Fibroblast of mammary gland (primary cell): Measurements from ENCODE around the gene ARHGEF10L.

Experiments used
- DNase-seq: peaks from one replicate; pipeline ENCODE4 v3.0.0-alpha.2; 2010; ENCODE audit warnings: low read depth
- H3K4me3 ChIP-seq: 2 replicates; pipeline ENCODE4 v1.5.1; 2011; ENCODE audit warnings: low read depth, mild to moderate bottlenecking, low read length, moderate library complexity; ENCODE audit not compliant: control insufficient read depth
- TF ChIP-seq, protein P1 (sequence below): conservative IDR thresholded peaks from 2 replicates; pipeline ENCODE4 v1.5.1; 2011; ENCODE audit warnings: low read depth, low read length, inconsistent platforms; ENCODE audit not compliant: control insufficient read depth, insufficient read depth

The ARHGEF10L gene

GRCh38 chr1:17540255-17541001 lies 930 bp downstream of the ARHGEF10L start:
- no peak for DNase-seq
- TF ChIP-seq, protein P1, sequence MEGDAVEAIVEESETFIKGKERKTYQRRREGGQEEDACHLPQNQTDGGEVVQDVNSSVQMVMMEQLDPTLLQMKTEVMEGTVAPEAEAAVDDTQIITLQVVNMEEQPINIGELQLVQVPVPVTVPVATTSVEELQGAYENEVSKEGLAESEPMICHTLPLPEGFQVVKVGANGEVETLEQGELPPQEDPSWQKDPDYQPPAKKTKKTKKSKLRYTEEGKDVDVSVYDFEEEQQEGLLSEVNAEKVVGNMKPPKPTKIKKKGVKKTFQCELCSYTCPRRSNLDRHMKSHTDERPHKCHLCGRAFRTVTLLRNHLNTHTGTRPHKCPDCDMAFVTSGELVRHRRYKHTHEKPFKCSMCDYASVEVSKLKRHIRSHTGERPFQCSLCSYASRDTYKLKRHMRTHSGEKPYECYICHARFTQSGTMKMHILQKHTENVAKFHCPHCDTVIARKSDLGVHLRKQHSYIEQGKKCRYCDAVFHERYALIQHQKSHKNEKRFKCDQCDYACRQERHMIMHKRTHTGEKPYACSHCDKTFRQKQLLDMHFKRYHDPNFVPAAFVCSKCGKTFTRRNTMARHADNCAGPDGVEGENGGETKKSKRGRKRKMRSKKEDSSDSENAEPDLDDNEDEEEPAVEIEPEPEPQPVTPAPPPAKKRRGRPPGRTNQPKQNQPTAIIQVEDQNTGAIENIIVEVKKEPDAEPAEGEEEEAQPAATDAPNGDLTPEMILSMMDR: no peak
- H3K4me3 ChIP-seq: peak overlapping the region; percentile 71

GRCh38 chr1:17542645-17543044 lies 3.1 kb downstream of the ARHGEF10L start:
- H3K4me3 ChIP-seq: no peak overlapping the region
- TF ChIP-seq, protein P1: no peak
- DNase-seq: no peak

- DNase-seq: peak; percentile 76
- TF ChIP-seq, protein P1: no peak
Measured at GRCh38 chr1:17544776-17545350, 5.4 kb downstream of the ARHGEF10L start.

GRCh38 chr1:17545356-17545755 lies 5.9 kb downstream of the ARHGEF10L start:
- H3K4me3 ChIP-seq: no peak overlapping the region
- TF ChIP-seq, protein P1: no peak
- DNase-seq: peak; percentile 83

More at GRCh38 chr1:17544776-17545350, 5.4 kb downstream of the ARHGEF10L start:
- no peak overlapping the region for H3K4me3 ChIP-seq

DNA sequence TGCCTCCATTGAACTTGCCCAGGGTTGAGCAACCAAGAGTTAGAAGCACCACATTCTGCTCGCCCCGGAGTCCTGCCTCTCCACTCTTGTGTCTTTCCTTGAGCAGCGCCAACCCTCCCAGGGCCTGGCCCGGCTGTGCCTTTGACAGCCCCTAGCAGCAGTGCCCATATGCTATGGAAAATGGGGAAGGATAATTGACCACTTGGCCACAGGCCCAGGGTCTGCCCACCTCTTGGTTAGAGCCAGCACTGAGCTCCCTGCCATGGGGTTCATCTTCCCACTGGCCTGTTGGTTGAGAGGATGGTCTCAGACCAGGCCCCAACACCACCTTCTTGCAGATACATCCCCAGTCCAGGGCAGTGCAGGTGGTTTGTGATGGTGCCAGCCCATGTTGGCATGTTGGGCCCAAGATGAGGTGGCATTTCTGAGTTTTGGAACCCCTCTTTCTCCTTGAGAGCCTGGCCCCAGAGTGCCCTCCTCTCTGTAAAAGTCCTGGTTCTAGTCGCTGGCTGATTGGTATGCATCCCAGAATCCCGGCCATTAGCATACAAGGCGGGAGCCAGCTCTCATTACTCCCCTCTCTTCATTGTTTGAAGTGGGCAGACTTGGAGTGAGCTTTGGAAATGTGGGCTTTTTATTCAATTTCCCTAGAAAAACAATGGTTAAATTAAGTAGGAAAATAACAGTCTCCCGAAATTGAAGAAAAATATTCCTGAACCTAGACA lies 7.6 kb downstream of the ARHGEF10L start:
- DNase-seq: no peak
- TF ChIP-seq, protein P1: no peak
- no peak overlapping the region for H3K4me3 ChIP-seq

- TF ChIP-seq, protein P1: no peak
- DNase-seq: no peak
- no peak overlapping the region for H3K4me3 ChIP-seq
Measured at GRCh38 chr1:17549384-17549783, 9.9 kb downstream of the ARHGEF10L start.
